SH-SY5Y (cell line): ENCODE results near the gene NCK2.

Experiments used
- GATA2 ChIP-seq: IDR thresholded peaks from 2 replicates; pipeline ENCODE4 v1.6.1; 2011; ENCODE audit warnings: mild to moderate bottlenecking, low read depth, low read length
- GATA3 ChIP-seq: IDR thresholded peaks from 2 replicates; pipeline ENCODE4 v1.6.1; 2011; ENCODE audit warnings: low read depth, mild to moderate bottlenecking, low read length, moderate library complexity

DNA sequence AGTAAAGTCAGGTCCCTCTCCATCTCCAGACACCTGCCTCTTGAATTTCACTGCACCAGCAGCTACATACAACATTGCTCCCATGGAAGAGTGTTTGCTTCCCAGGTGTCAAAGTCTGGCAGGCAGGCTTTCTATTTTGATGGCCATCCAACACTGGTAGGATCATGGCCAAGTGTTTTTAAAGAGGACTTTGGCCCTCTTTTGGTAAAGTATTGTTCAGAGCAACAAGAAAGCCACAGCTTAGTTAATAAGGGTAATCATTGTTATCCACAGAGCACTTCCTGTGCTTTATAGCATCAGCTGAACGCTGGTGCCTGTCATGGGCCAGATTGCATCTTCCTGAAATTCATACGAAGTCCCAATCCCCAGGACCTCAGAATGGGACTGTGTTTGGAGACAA is 133.2 kb downstream of the NCK2 start:
- TF ChIP-seq GATA3 (no peak), GATA2 (no peak)
